ENCODE measurements around the gene ZNF69.
"Not testable (repeated sequence)": the region's sequence is repeated elsewhere in the genome, so short reads cannot be mapped to it uniquely, and the experiment has no call there.

The ZNF69 gene

GRCh38 chr19:11935829-11936228 is 48.2 kb downstream of the ZNF69 start:
- not testable (repeated sequence) for H3K23ac ChIP-seq (ENCODE audit: low read depth, low read length, poor library complexity); H3K79me1 ChIP-seq (ENCODE audit: low read depth, low read length); H3K4me1 ChIP-seq (ENCODE audit: control insufficient read depth in 2 of 2, insufficient read depth in 1 of 2, low read depth in 1 of 2, low read length in 2 of 2); DNase-seq (ENCODE audit: low spot score); H2BK15ac ChIP-seq (ENCODE audit: low read length); H3K4me2 ChIP-seq (ENCODE audit: insufficient read depth, low read length, poor library complexity, severe bottlenecking); H2BK12ac ChIP-seq (ENCODE audit: low read length); H3K18ac ChIP-seq (ENCODE audit: low read length); H3K14ac ChIP-seq (ENCODE audit: low read length); H2BK5ac ChIP-seq (ENCODE audit: low read length); H3K27ac ChIP-seq (replicated peaks; ENCODE audit: low read length); H3K27me3 ChIP-seq (ENCODE audit: control insufficient read depth in 3 of 3, insufficient read depth in 3 of 3, low read depth in 1 of 3, low read length in 3 of 3); H3K4ac ChIP-seq (ENCODE audit: low read length); H2AFZ ChIP-seq (ENCODE audit: low read length); H2AK5ac ChIP-seq (ENCODE audit: low read depth, low read length); H4K8ac ChIP-seq (ENCODE audit: low read depth, low read length); H2BK120ac ChIP-seq (ENCODE audit: low read depth, low read length); H3K9ac ChIP-seq (ENCODE audit: low read depth, low read length, poor library complexity); H3K4me3 ChIP-seq (ENCODE audit: low read length in 2 of 2); H4K91ac ChIP-seq (ENCODE audit: low read depth, low read length, poor library complexity)
- H3K36me3 ChIP-seq (replicated peaks in 1 of 2; ENCODE audit: control insufficient read depth in 2 of 2, insufficient read depth in 2 of 2, low read length in 2 of 2), result peaks cover 2 to 55% of the 10 kb centered on the region in 2 donors
- WGBS, 2 donors (ENCODE audit: extremely low coverage in 2 of 2, insufficient read length in 2 of 2, insufficient replicate concordance in 1 of 2), result no CpG with 5 or more reads among the region's 3 CpGs
- peaks cover 3 to 70% of the 10 kb centered on the region in 2 donors for H3K9me3 ChIP-seq (replicated peaks in 1 of 2; ENCODE audit: control insufficient read depth in 2 of 2, insufficient read depth in 1 of 2, low read depth in 1 of 2, low read length in 2 of 2)

GRCh38 chr19:11938383-11938782 is 50.8 kb downstream of the ZNF69 start:
- not testable (repeated sequence) for H3K18ac ChIP-seq (ENCODE audit: low read length); H3K4me3 ChIP-seq (ENCODE audit: low read length in 2 of 2); DNase-seq (ENCODE audit: low spot score); H3K14ac ChIP-seq (ENCODE audit: low read length); H2BK15ac ChIP-seq (ENCODE audit: low read length); H3K27me3 ChIP-seq (ENCODE audit: control insufficient read depth in 3 of 3, insufficient read depth in 3 of 3, low read depth in 1 of 3, low read length in 3 of 3); H3K9ac ChIP-seq (ENCODE audit: low read depth, low read length, poor library complexity); H2BK12ac ChIP-seq (ENCODE audit: low read length); H4K8ac ChIP-seq (ENCODE audit: low read depth, low read length); H2AFZ ChIP-seq (ENCODE audit: low read length); H3K23ac ChIP-seq (ENCODE audit: low read depth, low read length, poor library complexity); H3K79me1 ChIP-seq (ENCODE audit: low read depth, low read length); H2AK5ac ChIP-seq (ENCODE audit: low read depth, low read length); H4K91ac ChIP-seq (ENCODE audit: low read depth, low read length, poor library complexity); H3K4me1 ChIP-seq (ENCODE audit: control insufficient read depth in 2 of 2, insufficient read depth in 1 of 2, low read depth in 1 of 2, low read length in 2 of 2); H3K4me2 ChIP-seq (ENCODE audit: insufficient read depth, low read length, poor library complexity, severe bottlenecking); H2BK5ac ChIP-seq (ENCODE audit: low read length); H2BK120ac ChIP-seq (ENCODE audit: low read depth, low read length); H3K4ac ChIP-seq (ENCODE audit: low read length); H3K27ac ChIP-seq (replicated peaks; ENCODE audit: low read length)
- Histone ChIP-seq H3K9me3 (replicated peaks in 1 of 2; ENCODE audit: control insufficient read depth in 2 of 2, insufficient read depth in 1 of 2, low read depth in 1 of 2, low read length in 2 of 2) (peaks cover 7 to 65% of the 10 kb centered on the region in 2 donors), H3K36me3 (replicated peaks in 1 of 2; ENCODE audit: control insufficient read depth in 2 of 2, insufficient read depth in 2 of 2, low read length in 2 of 2) (peaks cover 0 to 49% of the 10 kb centered on the region in 2 donors)
- WGBS, 2 donors (ENCODE audit: extremely low coverage in 2 of 2, insufficient read length in 2 of 2, insufficient replicate concordance in 1 of 2), result no CpG with 5 or more reads among the region's 3 CpGs

GRCh38 chr19:11941361-11941887 is 53.8 kb downstream of the ZNF69 start:
- H3K27me3 ChIP-seq (ENCODE audit: control insufficient read depth in 3 of 3, insufficient read depth in 3 of 3, low read depth in 1 of 3, low read length in 3 of 3); H3K18ac ChIP-seq (ENCODE audit: low read length); H3K4me1 ChIP-seq (ENCODE audit: control insufficient read depth in 2 of 2, insufficient read depth in 1 of 2, low read depth in 1 of 2, low read length in 2 of 2); H3K9ac ChIP-seq (ENCODE audit: low read depth, low read length, poor library complexity); H2BK5ac ChIP-seq (ENCODE audit: low read length); H2BK120ac ChIP-seq (ENCODE audit: low read depth, low read length); H3K14ac ChIP-seq (ENCODE audit: low read length); H2AFZ ChIP-seq (ENCODE audit: low read length); DNase-seq (ENCODE audit: low spot score); H3K79me1 ChIP-seq (ENCODE audit: low read depth, low read length); H2BK12ac ChIP-seq (ENCODE audit: low read length); H2AK5ac ChIP-seq (ENCODE audit: low read depth, low read length); H4K8ac ChIP-seq (ENCODE audit: low read depth, low read length); H4K91ac ChIP-seq (ENCODE audit: low read depth, low read length, poor library complexity); H3K27ac ChIP-seq (replicated peaks; ENCODE audit: low read length); H2BK15ac ChIP-seq (ENCODE audit: low read length); H3K4ac ChIP-seq (ENCODE audit: low read length); H3K23ac ChIP-seq (ENCODE audit: low read depth, low read length, poor library complexity); H3K4me3 ChIP-seq (ENCODE audit: low read length in 2 of 2); H3K4me2 ChIP-seq (ENCODE audit: insufficient read depth, low read length, poor library complexity, severe bottlenecking): not testable (repeated sequence)
- Histone ChIP-seq H3K9me3 (replicated peaks in 1 of 2; ENCODE audit: control insufficient read depth in 2 of 2, insufficient read depth in 1 of 2, low read depth in 1 of 2, low read length in 2 of 2) (peaks cover 33 to 73% of the 10 kb centered on the region in 2 donors), H3K36me3 (replicated peaks in 1 of 2; ENCODE audit: control insufficient read depth in 2 of 2, insufficient read depth in 2 of 2, low read length in 2 of 2) (peaks cover 15 to 61% of the 10 kb centered on the region in 2 donors)
- no CpG with 5 or more reads among the region's 29 CpGs for WGBS, 2 donors (ENCODE audit: extremely low coverage in 2 of 2, insufficient read length in 2 of 2, insufficient replicate concordance in 1 of 2)

- Histone ChIP-seq H3K79me1 (ENCODE audit: low read depth, low read length) (peaks cover 8% of the 10 kb centered on the region), H2BK120ac (ENCODE audit: low read depth, low read length) (no peak overlapping the region), H2BK15ac (ENCODE audit: low read length) (no peak overlapping the region), H4K8ac (ENCODE audit: low read depth, low read length) (no peak overlapping the region), H3K4ac (ENCODE audit: low read length) (no peak overlapping the region), H3K4me3 (ENCODE audit: low read length in 2 of 2) (no peak overlapping the region), H3K9me3 (replicated peaks in 1 of 2; ENCODE audit: control insufficient read depth in 2 of 2, insufficient read depth in 1 of 2, low read depth in 1 of 2, low read length in 2 of 2) (peaks cover 36 to 77% of the 10 kb centered on the region in 2 donors), H3K4me2 (ENCODE audit: insufficient read depth, low read length, poor library complexity, severe bottlenecking) (no peak overlapping the region), H3K27ac (replicated peaks; ENCODE audit: low read length) (no peak overlapping the region), H3K36me3 (replicated peaks in 1 of 2; ENCODE audit: control insufficient read depth in 2 of 2, insufficient read depth in 2 of 2, low read length in 2 of 2) (peaks cover 15 to 69% of the 10 kb centered on the region in 2 donors), H2AFZ (ENCODE audit: low read length) (no peak overlapping the region), H3K23ac (ENCODE audit: low read depth, low read length, poor library complexity) (no peak overlapping the region), H3K18ac (ENCODE audit: low read length) (no peak overlapping the region), H3K14ac (ENCODE audit: low read length) (no peak overlapping the region), H2AK5ac (ENCODE audit: low read depth, low read length) (no peak overlapping the region), H3K27me3 (ENCODE audit: control insufficient read depth in 3 of 3, insufficient read depth in 3 of 3, low read depth in 1 of 3, low read length in 3 of 3) (no peaks in the 10 kb centered on the region), H2BK5ac (ENCODE audit: low read length) (no peak overlapping the region), H3K4me1 (ENCODE audit: control insufficient read depth in 2 of 2, insufficient read depth in 1 of 2, low read depth in 1 of 2, low read length in 2 of 2) (no peaks in the 10 kb centered on the region), H4K91ac (ENCODE audit: low read depth, low read length, poor library complexity) (no peak overlapping the region), H2BK12ac (ENCODE audit: low read length) (no peak overlapping the region), H3K9ac (ENCODE audit: low read depth, low read length, poor library complexity) (no peak overlapping the region)
- no peak for DNase-seq (ENCODE audit: low spot score)
- no CpG with 5 or more reads among the region's 10 CpGs for WGBS, 2 donors (ENCODE audit: extremely low coverage in 2 of 2, insufficient read length in 2 of 2, insufficient replicate concordance in 1 of 2)
These were observed 54.6 kb downstream of the ZNF69 start for GRCh38 chr19:11942008-11942842.

Measured in neuronal stem cell (in vitro differentiated cells).